ENCODE data around the gene ABHD17B.

- TF ChIP-seq CTCF (conservative IDR thresholded peaks at IDR 0.05; ENCODE audit: low read length) (no peak), EZH2phosphoT487 (IDR thresholded peaks at IDR 0.05; ENCODE audit: borderline replicate concordance) (no peak)
Measured at GRCh38 chr9:71937898-71938297, 26.9 kb upstream of the ABHD17B start.
